DOHH2 (cell line): Measurements from ENCODE around the gene TRMT1.

ENCODE experiments used
- H3F3A ChIP-seq: fragments of 200-600 bp; sonication (generic), shearing (Covaris generic); 2 replicates; pipeline ENCODE4 v1.6.0; 2016; ENCODE audit warnings: antibody characterized with exemption, mild to moderate bottlenecking; ENCODE audit not compliant: control insufficient read depth, insufficient read depth
- H3K27ac ChIP-seq: fragments of 200-600 bp; sonication (generic); 2 replicates; pipeline ENCODE4 v1.5.1; 2014; ENCODE audit warnings: low read depth, mild to moderate bottlenecking, low read length, moderate library complexity
- H3K27me3 ChIP-seq: fragments of 200-600 bp; sonication (generic); 2 replicates; pipeline ENCODE4 v1.6.1; 2014; ENCODE audit warnings: mild to moderate bottlenecking, low read length, mixed read lengths; ENCODE audit not compliant: control insufficient read depth
- H3K36me3 ChIP-seq: fragments of 200-600 bp; sonication (generic); 2 replicates; pipeline ENCODE4 v1.6.1; 2014; ENCODE audit warnings: mild to moderate bottlenecking, low read length, moderate library complexity, mixed read lengths; ENCODE audit not compliant: control insufficient read depth
- H3K4me1 ChIP-seq: fragments of 200-600 bp; sonication (generic); 2 replicates; pipeline ENCODE4 v1.6.1; 2014; ENCODE audit warnings: mild to moderate bottlenecking, low read length, mixed read lengths; ENCODE audit not compliant: control insufficient read depth
- H3K4me2 ChIP-seq: fragments of 200-600 bp; sonication (generic); 2 replicates; pipeline ENCODE4 v1.6.0; 2014; ENCODE audit warnings: mild to moderate bottlenecking, low read length, moderate library complexity
- H3K4me3 ChIP-seq: fragments of 200-600 bp; sonication (generic); 2 replicates; pipeline ENCODE4 v1.5.1; 2014; ENCODE audit warnings: mild to moderate bottlenecking, low read length, mixed read lengths
- H3K79me2 ChIP-seq: fragments of 200-600 bp; sonication (generic); 2 replicates; pipeline ENCODE4 v1.6.1; 2014; ENCODE audit warnings: mild to moderate bottlenecking, low read length, mixed read lengths; ENCODE audit not compliant: control insufficient read depth
- H3K9me2 ChIP-seq: fragments of 200-600 bp; sonication (generic); replicated peaks from 2 replicates; pipeline ENCODE4 v1.6.1; 2014; ENCODE audit warnings: mild to moderate bottlenecking, low read length, mixed read lengths; ENCODE audit not compliant: control insufficient read depth
- H3K9me3 ChIP-seq: fragments of 200-600 bp; sonication (generic); 2 replicates; pipeline ENCODE4 v1.6.1; 2014; ENCODE audit warnings: antibody characterized with exemption, low read length, mixed read lengths; ENCODE audit not compliant: control insufficient read depth, insufficient read depth
- H4K20me1 ChIP-seq: fragments of 200-600 bp; sonication (generic); 2 replicates; pipeline ENCODE4 v1.6.0; 2014; ENCODE audit warnings: low read depth, mild to moderate bottlenecking, antibody characterized with exemption, low read length, moderate library complexity; ENCODE audit not compliant: control insufficient read depth, insufficient read depth
- EZH2phosphoT487 ChIP-seq: fragments of 200-600 bp; sonication (generic); IDR thresholded peaks from 2 replicates; pipeline ENCODE4 v1.6.1; 2017; ENCODE audit warnings: borderline replicate concordance, mild to moderate bottlenecking, antibody characterized with exemption, low read length, moderate library complexity, mixed read lengths
- TF ChIP-seq, protein P1 (sequence below): fragments of 200-600 bp; sonication (generic); IDR thresholded peaks from one replicate; pipeline ENCODE4 v1.5.1; 2014; ENCODE audit warnings: antibody characterized with exemption, mild to moderate bottlenecking, low read depth, low read length; ENCODE audit not compliant: poor library complexity, severe bottlenecking

The TRMT1 gene

DNA sequence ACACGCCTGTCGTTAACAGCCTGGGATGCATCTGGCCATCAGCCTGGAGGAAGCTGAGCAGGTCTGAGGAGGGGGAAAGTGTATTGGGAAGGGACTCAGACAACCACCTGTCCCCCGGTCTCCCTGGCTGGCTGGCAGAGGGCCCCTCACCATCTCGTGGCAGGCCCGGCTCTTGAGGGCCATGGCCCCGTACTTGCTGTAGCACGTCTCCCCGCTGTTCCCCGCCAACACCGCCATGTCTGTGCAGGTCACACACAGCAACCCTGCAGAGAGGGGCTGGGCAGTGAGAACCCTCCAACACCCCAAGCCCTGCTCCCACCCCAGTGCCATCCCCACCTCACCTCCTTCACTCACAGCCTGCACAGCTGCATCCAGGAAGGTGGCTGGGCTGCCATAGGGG lies 4.0 kb downstream of the TRMT1 start:
- Histone ChIP-seq H3K36me3 (peaks cover 38% of the 10 kb centered on the region), H3K27ac (no peak overlapping the region), H3K4me2 (no peak overlapping the region), H3F3A (peaks cover 6% of the 10 kb centered on the region), H3K4me1 (peaks cover 19% of the 10 kb centered on the region), H3K79me2 (peaks cover 28% of the 10 kb centered on the region), H3K4me3 (no peak overlapping the region), H4K20me1 (no peaks in the 10 kb centered on the region), H3K9me3 (no peaks in the 10 kb centered on the region), H3K27me3 (no peaks in the 10 kb centered on the region), H3K9me2 (no peaks in the 10 kb centered on the region)
- TF ChIP-seq, protein P1, sequence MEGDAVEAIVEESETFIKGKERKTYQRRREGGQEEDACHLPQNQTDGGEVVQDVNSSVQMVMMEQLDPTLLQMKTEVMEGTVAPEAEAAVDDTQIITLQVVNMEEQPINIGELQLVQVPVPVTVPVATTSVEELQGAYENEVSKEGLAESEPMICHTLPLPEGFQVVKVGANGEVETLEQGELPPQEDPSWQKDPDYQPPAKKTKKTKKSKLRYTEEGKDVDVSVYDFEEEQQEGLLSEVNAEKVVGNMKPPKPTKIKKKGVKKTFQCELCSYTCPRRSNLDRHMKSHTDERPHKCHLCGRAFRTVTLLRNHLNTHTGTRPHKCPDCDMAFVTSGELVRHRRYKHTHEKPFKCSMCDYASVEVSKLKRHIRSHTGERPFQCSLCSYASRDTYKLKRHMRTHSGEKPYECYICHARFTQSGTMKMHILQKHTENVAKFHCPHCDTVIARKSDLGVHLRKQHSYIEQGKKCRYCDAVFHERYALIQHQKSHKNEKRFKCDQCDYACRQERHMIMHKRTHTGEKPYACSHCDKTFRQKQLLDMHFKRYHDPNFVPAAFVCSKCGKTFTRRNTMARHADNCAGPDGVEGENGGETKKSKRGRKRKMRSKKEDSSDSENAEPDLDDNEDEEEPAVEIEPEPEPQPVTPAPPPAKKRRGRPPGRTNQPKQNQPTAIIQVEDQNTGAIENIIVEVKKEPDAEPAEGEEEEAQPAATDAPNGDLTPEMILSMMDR, result no peak
- TF ChIP-seq EZH2phosphoT487, result no peak

DNA sequence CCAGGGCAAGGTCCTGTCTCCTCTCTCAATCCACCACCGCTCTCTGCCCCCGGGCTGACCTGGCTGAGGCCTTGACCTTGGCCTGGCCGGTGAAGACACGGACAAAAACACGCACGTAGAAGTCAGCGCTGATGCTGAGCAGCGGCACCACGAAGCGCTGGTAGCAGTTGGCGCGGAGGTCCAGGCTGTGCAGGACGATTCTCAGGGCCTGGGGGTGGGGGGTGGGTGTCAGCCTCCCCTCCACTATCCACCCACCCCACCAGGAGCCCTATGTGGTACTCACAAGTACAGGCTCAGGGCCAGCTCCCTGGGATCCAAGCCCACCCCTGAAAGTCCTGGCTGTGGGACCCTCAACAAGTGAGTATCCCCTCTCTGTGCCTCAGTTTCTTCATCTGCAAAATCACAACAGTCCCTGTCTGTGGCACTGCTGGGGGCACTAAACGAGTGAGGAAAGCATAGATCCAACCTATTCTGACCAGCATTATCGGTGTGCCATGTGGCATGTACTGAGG lies 6.4 kb downstream of the TRMT1 start:
- Histone ChIP-seq H3K36me3 (peaks cover 41% of the 10 kb centered on the region), H3K4me1 (peaks cover 17% of the 10 kb centered on the region), H3K9me3 (no peaks in the 10 kb centered on the region), H4K20me1 (no peaks in the 10 kb centered on the region), H3K4me3 (no peak overlapping the region), H3K27ac (no peak overlapping the region), H3K9me2 (no peaks in the 10 kb centered on the region), H3K79me2 (peaks cover 21% of the 10 kb centered on the region), H3K27me3 (no peaks in the 10 kb centered on the region), H3F3A (peaks cover 4% of the 10 kb centered on the region; the same call in 1 of the 2 replicates), H3K4me2 (no peak overlapping the region)
- no peak for TF ChIP-seq EZH2phosphoT487
- TF ChIP-seq, protein P1, result no peak

DNA sequence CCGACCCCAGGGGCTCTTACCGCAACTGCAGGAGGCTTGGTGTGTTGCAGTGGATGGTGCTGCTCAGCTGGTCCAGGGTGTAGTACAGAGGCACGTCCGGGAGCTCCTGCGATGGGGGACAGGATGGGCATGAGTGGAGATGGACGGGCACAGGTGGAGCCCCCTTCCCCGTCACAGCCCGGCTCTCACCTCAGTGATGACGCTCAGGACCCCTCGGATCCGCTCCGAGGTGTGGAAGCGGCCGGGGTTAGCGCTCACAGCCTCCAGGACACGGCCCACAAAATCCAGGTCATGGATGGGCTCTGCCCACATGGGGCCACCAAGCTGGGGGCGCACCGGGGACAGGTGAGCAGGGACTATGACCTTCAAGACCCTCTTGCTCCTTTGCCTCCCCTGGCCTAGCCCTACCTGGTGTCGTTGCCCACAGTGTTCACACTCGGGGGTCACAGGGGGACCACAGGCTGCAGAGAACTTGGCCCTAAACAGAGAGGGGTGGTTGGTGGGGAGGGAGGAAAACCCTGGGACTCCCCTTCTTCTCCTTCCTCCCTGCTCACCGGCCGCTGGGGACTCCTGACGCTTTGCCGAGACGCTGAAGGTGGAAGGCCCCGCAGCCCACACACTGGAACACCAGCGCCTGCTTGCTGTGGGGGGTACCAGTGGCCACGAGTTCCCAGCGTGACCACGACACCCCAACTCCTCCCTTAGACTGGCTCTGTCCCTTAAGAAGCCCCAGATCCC lies 7.0 kb downstream of the TRMT1 start:
- TF ChIP-seq, protein P1, result no peak
- TF ChIP-seq EZH2phosphoT487, result no peak
- peaks cover 20% of the 10 kb centered on the region for H3K4me1 ChIP-seq
- H3K4me2 ChIP-seq, result no peak overlapping the region
- H3K27ac ChIP-seq, result no peak overlapping the region
- H3K9me2 ChIP-seq, result no peaks in the 10 kb centered on the region
- H3K36me3 ChIP-seq, result peaks cover 42% of the 10 kb centered on the region
- peaks cover 19% of the 10 kb centered on the region for H3K79me2 ChIP-seq
- peaks cover 10% of the 10 kb centered on the region for H3F3A ChIP-seq
- no peaks in the 10 kb centered on the region for H3K9me3 ChIP-seq
- no peak overlapping the region for H3K4me3 ChIP-seq
- H4K20me1 ChIP-seq, result no peaks in the 10 kb centered on the region
- H3K27me3 ChIP-seq, result no peaks in the 10 kb centered on the region
